Urothelium cell line (cell line): ENCODE results near the gene TUBGCP3.
"Not testable (repeated sequence)": the region's sequence is repeated elsewhere in the genome, so short reads cannot be mapped to it uniquely, and the experiment has no call there.

ENCODE experiments used
- DNase-seq: peaks from one replicate; pipeline ENCODE4 v3.0.0; 2011; ENCODE audit warnings: low spot score, mixed read lengths
- FAIRE-seq: peaks from 2 replicates; lab custom pipeline; 2011; peaks lifted over from hg19 to GRCh38; lab: Jason Lieb, UNC

Gene TUBGCP3

DNA sequence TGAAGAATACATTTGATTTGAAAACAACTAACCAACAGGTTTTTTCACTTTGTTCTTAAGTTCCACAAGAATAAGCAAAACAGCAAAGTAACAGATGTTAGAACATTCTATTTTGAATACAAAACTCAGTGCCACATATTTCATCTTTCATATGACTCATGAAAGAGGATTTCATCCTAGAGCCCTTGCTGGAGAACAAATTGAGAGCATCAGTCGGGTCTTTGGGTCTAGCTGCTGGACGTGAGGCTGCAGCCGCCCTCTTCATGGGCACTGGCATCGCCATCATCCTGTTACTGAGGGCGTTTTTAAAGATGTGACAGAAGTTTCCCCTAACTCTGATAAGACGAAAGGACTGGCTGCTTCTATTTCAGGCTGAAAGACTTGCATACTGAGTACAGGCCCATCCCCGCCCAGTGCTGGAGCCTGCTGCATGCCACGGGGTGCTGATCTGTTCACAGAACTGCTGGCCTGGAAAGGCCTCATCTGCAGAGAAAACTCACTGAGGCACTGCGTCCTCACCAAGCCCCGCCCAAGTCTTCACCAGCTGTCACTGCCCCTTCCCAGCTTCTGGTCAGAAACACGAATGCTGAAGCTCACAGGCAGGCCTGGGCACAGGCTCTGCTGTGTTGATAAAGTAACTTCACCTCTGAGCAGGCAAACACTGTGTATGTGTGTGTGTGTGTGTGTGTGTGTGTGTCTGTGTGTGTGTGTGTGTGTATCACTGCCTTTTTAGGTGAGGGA lies 101.4 kb downstream of the TUBGCP3 start:
- DNase-seq (no peak), FAIRE-seq (no peak)

DNA sequence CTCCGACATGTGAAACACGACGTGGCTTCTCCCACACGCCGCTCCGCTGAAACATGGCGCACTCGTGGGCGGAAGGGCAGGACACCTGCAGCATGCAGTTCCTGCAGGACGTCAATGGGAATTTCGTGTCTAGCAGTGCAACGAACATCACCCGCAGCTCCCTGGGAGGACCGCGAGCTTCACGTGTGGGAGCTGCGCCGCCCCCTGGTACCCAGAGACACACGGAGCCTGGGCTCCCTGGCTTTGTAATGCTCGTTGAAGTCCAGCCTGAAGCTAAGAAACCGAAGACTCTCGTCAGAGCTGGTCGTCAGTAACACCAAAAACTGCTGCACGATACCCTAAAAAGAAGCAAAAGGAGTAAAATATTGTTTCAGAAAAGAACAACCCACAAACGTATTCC lies 102.1 kb downstream of the TUBGCP3 start:
- FAIRE-seq: peak; percentile 9
- DNase-seq: not testable (repeated sequence)

DNA sequence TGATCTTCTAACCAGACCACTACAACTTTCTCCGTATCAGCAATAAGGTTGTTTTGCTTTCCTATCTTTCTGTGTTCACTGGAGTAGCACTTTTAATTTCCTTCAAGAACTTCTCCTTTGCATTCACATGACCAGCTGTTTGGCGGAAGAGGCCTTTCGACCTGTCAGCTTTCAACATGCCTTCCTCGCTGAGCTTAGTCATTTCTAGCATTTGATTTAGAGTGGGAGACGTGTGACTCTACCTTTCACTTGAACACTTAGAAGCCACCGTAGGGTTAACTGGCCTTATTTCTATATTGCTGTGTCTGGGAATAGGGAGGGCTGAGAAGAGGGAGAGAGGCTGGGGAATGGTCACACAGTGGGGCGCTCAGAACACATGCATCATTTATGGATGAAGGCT lies 104.7 kb downstream of the TUBGCP3 start:
- FAIRE-seq: no peak
- DNase-seq: no peak

DNA sequence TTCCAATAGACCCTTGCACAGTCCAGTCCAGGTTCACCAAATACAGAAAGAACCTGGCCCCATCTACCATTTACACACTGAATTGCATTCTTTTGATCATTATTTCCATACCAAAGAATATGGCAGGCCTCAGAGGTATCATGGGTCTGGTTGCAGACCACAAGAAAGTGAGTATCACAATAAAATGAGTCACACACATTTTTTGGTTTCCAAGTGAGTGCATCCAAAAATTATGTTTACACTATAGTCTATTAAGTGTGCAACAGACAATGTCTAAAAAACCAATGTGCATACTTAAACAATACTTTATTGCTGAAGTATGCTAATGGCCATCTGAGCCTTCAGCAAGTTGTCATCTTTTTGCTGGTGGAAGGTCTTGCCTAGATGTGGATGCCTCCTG lies 106.5 kb downstream of the TUBGCP3 start:
- FAIRE-seq: peak; percentile 74
- DNase-seq: peak; percentile 42

DNA sequence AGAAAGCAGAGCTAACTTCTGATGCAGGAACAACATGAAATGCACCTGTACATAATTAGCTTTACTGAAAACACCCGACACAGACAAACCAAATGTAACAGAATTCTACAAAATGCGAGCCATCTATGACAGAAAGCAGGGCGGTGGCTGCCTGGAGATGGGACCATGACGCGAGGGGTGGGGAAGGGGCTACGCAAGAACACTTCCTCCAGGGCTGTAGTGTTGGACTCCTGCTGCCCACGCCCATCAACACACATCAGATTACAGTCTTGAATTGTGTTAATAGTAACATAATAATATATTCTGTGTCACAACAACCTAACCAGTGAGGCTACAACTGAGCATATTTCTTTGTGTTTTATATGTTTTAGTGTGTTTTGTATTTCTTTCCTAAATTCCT lies 108.6 kb downstream of the TUBGCP3 start:
- DNase-seq: no peak
- no peak for FAIRE-seq

DNA sequence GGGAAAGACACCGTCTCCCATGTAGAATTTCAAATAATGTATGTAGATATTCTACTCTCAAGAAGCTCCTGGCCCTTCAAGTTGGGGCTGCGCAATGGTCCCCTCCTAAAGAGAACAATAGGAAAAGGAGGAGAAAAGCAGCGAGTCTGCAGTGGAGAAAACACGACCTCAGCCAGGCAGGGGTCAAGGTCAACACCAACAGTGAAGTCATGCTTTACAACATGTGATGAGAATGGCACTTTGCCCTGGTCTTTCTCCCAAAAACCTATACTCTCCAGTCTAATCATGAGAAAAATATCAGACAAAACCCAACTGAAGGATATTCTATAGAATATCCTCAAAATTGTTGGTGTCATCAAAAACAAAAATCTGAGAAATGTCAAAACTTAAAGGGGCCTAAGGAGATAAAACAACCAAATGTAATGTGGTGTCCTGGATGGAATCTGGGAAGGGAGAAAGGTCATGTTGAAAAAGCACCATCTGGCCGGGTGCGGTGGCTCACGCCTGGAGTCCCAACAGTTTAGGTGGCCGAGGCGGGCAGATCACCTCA lies 110.8 kb downstream of the TUBGCP3 start:
- FAIRE-seq (no peak), DNase-seq (no peak)

DNA sequence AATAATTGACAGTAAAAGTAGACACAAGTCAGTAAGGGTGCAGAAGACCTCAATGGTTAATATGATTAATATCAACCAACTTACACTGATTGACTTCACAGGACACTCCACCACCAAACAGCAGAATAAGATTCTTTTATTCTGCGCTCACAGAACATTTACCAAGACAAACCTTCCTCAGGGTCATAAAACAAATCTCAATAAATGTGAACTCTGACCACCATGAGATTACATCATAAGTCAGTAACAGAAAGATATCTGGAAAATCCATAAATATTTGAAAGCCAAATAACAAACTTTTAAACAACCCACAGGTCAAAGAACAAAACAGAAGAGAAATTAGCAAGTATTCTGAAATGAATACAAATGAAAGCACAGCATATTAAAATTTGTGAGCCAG lies 112.1 kb downstream of the TUBGCP3 start:
- no peak for DNase-seq
- no peak for FAIRE-seq

DNA sequence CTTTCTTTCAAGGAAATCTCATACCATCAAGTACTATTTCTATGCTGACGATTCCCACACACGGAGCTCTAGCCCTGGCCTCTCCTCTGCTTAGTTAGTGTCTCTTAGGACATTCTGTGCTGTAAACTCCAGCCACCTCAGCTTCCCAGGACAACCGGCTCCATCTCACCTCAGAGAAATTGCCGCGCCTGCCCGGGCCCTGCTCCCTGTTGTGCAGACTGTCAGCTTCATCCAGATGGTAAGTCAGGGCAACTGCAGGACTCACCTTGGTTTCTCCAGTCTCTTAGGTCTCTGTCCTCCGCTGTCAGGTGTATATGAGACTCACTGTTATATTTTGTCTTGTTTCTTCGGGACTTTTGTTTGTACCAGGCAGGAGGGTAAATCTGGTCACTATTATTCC lies 113.1 kb downstream of the TUBGCP3 start:
- FAIRE-seq (no peak), DNase-seq (no peak)

DNA sequence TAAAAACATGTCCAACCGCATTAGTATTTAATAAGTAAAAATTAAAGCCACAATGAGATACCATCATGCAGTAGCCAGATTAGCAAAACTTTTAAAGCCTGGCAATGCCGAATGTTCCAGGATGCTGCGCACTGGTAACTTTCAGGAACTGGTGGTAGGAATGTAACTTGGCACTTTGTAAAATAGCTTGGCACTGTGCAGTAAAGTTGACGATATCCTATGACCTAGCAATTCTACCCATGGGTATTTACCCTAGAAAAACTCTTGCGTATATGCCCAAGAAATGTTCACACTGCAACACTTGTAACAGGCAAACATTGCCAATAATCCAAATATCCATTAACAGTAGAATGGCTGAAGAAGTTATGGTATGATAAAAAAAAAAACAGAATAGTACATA lies 114.1 kb downstream of the TUBGCP3 start:
- FAIRE-seq: no peak
- no peak for DNase-seq

DNA sequence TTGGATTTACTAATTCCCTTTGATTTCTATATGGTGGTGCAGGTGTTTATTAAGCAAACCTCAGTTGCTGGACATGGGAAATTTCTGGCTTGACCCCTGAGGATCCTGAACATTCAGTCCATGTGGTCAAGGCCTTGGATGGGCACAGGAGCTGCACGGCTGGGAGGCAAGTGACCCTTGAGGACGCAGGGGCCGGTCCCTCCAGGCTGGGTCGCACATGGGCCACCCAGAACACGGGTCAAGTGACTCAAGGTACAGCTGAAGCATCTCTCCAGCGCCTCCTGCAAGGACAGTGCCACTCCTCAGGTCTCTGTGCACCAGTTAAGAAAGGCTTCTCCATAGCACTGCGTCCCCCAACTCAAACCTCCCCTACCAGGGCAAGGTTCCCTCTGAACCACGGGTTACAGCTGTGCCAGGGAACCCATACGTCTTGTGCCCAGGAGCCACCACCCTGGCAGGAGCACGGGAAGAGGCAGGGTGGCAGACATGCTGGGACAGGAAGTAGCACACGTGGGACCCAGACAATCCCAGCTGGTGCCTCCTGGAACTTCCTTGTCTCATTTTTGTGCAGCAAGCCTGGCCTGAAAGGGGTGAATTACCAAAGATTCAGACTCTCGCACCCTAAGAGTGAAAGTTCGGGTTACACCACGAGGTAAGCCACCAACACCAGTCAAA lies 118.7 kb downstream of the TUBGCP3 start:
- no peak for DNase-seq
- FAIRE-seq: no peak

DNA sequence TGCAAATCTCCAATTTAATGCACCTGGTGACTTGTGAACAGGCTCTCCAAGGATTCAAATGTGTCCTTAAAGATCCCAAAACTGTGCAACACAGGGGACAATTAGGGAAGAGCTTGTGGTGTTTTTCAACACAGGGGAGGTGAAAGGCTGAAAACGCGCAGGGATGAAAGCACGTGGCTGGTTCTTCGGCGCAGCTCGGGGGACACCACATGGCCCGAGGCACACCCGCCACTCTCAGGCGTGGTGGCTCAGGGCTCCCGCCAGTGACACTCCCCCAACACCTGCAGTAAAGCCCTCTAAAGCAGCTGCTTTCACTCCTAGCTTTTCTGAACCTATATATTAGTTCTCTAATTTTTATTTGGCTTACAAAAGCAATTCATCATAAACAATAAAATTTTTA lies 119.9 kb downstream of the TUBGCP3 start:
- FAIRE-seq: no peak

DNA sequence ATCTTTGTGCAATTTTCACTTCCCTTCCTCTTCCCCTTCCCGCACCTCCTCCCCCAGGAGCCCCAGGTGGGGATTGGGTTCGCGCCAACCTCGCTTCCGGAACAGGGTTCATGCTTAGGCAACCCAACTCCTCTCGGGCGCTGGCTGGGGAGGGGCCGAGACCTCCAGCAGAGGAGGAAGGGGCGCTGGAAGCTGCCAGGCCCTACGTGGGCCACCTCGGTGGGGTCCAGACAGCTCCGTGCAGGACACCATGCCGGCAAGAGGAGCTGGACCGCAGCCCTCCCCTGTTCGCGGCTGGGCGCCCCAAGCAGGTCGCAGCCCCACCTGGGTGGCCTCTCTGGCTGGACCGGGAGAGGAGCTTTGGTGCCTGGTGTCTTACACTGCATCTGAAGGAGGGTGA lies 120.7 kb downstream of the TUBGCP3 start:
- FAIRE-seq: no peak
- no peak for DNase-seq

More for the DNA sequence above, 119.9 kb downstream of the TUBGCP3 start:
- no peak for DNase-seq

DNA sequence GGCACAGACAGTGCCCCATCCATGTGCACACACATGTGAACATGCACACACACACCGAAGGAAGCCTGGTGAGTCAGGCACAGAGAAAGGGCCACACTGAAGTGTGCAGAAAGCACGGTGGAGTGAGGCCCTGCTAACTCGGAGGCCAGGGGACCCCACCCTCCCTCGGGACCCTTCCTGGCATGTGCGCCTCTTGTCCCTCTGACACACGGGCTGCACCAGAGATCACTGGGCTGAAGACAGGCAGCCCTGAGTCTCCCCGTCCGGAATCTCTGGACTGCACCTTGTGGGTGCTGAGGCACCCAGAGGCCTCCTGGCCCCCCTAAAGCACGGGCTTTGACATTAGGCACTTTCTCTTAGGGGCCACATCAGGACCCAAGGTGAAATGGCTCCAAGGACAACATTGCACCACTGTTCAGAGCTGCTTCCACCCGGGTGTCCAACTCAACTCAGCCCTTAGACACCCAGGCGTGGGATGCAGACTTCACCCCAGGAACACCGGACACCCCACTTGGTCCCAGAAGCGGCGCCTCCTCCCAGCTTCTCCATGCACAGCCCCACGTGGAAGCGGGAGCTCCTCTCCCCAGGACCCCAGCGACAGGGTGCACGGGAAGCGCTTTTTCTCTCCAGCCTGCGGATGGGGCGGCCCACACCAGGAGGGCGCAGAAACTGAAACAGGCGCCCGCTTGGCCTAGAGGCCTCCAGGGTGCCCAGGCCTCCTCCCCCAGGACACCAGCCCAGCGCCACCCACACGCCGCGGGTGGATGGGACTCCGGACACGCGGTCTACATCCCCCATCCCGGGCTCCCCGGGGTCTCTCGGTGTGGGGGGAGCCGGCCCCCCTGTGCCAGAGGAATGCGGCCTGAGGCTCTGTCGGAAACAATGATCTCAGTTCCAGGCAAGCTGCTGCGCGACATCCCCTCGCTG lies 121.6 kb downstream of the TUBGCP3 start:
- no peak for FAIRE-seq
- DNase-seq: no peak

DNA sequence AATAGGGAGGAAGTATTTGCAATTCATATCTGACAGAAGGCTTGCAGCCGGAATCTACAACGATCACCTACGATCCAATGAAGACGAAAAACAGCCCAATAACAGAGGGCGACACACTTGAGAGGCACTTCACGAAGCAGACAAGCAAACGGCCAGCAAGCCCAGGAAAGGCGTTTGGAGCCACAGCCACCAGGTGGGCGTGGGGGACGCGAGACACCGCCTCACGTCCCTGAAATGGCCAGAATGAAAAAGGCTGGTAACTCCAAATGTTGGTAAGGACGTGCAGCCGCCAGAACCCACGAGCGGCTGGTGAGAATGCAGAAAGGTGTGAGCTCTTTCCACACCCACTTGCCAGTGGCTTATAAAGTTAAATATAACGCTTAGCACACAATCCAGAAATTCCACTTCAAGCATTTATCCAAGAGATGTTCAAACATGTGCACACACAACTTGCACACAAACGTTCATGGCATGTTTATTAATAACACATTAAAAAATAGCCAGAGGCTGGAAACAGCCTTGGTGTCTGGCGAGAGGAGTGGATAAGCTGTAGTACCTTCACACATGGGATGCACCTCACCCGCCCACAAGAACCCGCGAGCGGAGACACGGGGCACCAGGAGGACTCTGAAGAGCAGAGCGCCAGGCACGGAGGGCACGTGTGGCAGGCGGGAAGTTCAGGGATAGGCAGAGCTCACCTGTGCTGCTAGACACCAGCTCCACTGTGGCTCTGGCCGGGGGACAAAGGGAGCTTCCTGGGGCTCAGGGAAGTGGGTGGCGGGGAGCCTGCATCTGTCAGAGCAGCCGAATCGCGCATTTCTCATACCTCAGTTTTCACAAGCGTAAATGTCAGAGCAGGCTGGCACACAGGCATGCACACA lies 122.5 kb downstream of the TUBGCP3 start:
- FAIRE-seq (no peak), DNase-seq (no peak)

DNA sequence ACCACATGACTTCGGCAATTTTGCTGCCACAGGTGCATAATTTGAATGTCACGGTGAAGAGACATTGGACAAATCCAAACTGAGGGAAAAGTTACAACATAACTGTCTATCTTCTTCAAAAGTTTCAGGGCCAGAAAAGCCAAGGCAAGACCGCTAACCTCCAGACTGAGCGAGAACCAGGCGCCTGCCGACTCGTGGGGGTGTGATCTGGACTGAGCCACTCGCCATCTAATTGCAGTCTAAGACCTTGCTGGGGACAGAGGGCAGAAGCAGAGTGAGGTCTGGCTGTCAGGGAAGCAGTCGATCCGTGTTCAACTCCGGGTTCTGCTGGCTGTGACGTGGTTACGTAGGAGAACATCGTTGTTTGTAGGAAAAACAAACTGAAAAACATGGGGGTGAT lies 123.2 kb downstream of the TUBGCP3 start:
- FAIRE-seq (no peak), DNase-seq (no peak)

DNA sequence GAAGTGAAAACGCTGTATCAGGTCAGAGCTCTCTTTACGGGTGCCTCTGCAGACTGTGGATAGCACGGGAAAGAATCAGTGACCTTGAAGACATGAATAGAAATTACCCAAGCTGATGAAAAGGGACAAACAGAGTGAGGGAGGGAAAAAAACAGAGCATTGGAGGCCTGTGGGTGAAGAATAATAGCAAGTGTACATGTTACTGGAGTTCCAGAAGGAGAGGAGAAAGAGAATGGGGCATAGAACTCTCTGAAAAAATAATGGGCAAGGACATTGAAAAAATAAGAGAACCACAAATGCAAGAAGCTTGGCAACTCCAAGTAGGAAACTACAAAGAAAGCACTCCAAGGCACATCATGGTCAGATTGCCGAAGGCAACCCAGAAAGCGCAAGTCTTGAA lies 125.5 kb downstream of the TUBGCP3 start:
- FAIRE-seq: no peak
- DNase-seq: no peak

DNA sequence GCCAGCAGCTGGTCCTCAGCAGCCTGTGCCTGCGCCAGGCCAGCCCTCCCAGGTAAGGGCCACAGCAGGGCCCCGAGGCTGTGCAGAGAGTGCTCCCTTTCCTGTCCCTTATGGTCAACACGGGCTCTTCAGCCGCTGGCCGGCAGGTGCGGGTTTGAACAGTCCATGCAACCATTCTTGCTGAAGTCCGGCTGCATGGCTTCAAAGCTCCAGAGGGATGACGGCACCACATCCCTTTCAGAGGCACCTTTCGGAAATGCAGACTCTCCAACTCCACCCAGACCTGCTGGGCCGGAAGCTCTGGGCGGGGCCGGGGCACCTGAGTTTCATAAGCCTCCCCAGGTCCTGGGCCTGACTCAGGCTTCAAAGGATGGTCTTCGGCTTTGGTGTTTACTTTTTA lies 130.5 kb downstream of the TUBGCP3 start:
- FAIRE-seq: no peak

DNA sequence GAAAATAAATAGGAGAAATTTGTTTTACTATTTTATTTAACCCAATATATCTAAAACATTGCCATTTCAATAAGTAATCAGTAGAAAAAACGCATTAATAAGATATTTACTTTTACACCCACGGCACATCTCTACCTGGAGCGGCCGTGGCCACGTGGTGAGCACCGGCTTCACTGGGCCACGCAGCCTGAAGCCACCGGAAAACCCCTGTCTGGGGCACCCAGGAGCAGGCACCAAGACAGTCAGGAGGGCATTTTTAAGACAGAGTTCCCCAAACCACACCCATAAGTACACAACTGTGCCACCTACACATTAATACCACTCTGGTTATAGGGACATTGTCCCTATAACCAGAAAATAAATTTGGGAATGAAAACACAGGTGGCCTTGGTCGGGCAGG lies 130.9 kb downstream of the TUBGCP3 start:
- DNase-seq (no peak), FAIRE-seq (no peak)

More for the DNA sequence above, 130.5 kb downstream of the TUBGCP3 start:
- DNase-seq: no peak

DNA sequence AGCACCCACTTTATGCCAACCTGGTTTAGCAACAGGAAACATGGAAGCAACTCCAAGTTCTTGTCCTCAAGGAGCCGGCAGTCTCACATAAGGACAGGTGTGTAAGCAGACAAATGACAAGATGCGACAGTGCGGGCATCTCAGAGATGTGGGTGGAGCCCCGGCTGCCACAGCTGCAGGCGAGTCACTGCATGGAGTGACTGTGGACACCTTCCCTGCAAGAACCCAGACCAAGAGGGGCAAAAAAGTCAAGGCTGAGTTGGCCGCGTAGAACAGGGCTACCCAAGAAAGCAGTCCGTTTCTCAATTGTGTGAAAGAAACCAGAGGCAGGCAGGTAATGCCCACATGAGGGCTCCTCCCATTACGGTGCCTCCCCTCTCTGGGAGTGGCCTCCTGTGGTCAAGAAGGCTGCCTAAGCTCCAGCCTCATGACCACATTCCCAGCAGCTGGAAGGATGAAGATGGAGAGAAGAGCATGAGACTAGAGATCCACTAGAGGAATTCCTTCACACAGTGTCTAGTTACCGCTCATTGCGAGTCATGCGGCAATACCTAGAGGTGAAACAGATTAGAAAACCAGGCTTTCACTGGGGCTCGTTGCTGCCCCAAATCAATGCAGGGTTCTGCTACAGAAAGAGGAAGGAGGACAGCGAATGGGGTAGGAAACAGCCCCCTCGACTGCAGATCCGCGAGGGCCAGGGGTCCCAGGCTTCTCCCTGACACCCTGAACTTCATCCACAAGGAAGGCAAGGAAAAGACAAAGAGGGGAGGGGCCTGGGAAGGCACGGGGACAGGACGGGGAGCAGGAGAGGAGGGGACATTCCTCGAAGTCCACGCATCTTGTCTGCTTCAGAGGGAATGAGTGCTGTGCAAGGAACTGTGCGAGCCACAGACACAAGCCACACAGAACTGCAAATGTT lies 131.6 kb downstream of the TUBGCP3 start:
- DNase-seq (no peak), FAIRE-seq (no peak)
